Muscle layer of duodenum (tissue), 2 donors: Measurements from ENCODE around the gene FBXO3.

Experiments used
- H3K27ac ChIP-seq: one replicate; pipeline ENCODE4 v1.7.0; 2013; ENCODE audit warnings: mild to moderate bottlenecking, low read length
- H3K27me3 ChIP-seq: one replicate; pipeline ENCODE4 v1.7.0; 2013; ENCODE audit warnings: low read depth, mild to moderate bottlenecking, control low read depth, low read length
- H3K36me3 ChIP-seq, 2 donors: one replicate each; pipeline ENCODE4 v1.7.0; 2013; ENCODE audit warnings: low read length in 2 of 2, control low read depth in 1 of 2, mild to moderate bottlenecking in 1 of 2; ENCODE audit not compliant: insufficient read depth in 2 of 2, control insufficient read depth in 1 of 2
- H3K4me1 ChIP-seq, 2 donors: one replicate each; pipeline ENCODE4 v1.7.0; 2013; ENCODE audit warnings: low read length in 2 of 2, mild to moderate bottlenecking in 2 of 2, control low read depth in 1 of 2, moderate library complexity in 1 of 2; ENCODE audit not compliant: insufficient read depth in 2 of 2, control insufficient read depth in 1 of 2
- H3K4me3 ChIP-seq, 2 donors: one replicate each; pipeline ENCODE4 v1.7.0; 2013; ENCODE audit warnings: low read length in 2 of 2, low read depth in 1 of 2, mild to moderate bottlenecking in 1 of 2
- H3K9me3 ChIP-seq, 2 donors: one replicate each; pipeline ENCODE4 v1.7.0; 2013; ENCODE audit warnings: low read length in 2 of 2, control low read depth in 1 of 2, mild to moderate bottlenecking in 1 of 2; ENCODE audit not compliant: control insufficient read depth in 1 of 2
- donor health status: healthy.

The FBXO3 gene

GRCh38 chr11:33724644-33725035 lies 49.7 kb downstream of the FBXO3 start:
- Histone ChIP-seq H3K27ac (peak overlapping the region; percentile 80), H3K4me1 (peaks cover 31 to 41% of the 10 kb centered on the region in 2 donors)

GRCh38 chr11:33723238-33723881 lies 51.0 kb downstream of the FBXO3 start:
- Histone ChIP-seq H3K36me3 (peaks cover 14 to 32% of the 10 kb centered on the region in 2 donors), H3K27me3 (no peaks in the 10 kb centered on the region), H3K4me3 (no peak overlapping the region), H3K4me1 (peaks cover 31 to 41% of the 10 kb centered on the region in 2 donors), H3K9me3 (no peaks in the 10 kb centered on the region), H3K27ac (peak overlapping the region; percentile 80)

More at GRCh38 chr11:33724644-33725035, 49.7 kb downstream of the FBXO3 start:
- H3K36me3 ChIP-seq, result peaks cover 6 to 27% of the 10 kb centered on the region in 2 donors
- H3K27me3 ChIP-seq, result no peaks in the 10 kb centered on the region
- H3K9me3 ChIP-seq, result no peaks in the 10 kb centered on the region
- H3K4me3 ChIP-seq, result no peak overlapping the region

- Histone ChIP-seq H3K4me3 (no peak overlapping the region), H3K9me3 (no peaks in the 10 kb centered on the region), H3K4me1 (peaks cover 31 to 41% of the 10 kb centered on the region in 2 donors), H3K36me3 (peaks cover 14 to 32% of the 10 kb centered on the region in 2 donors), H3K27me3 (no peaks in the 10 kb centered on the region), H3K27ac (peak overlapping the region; percentile 80)
Observed at GRCh38 chr11:33722590-33723234, 51.6 kb downstream of the FBXO3 start.

- peaks cover 31 to 41% of the 10 kb centered on the region in 2 donors for H3K4me1 ChIP-seq
- H3K36me3 ChIP-seq, result peaks cover 20 to 38% of the 10 kb centered on the region in 2 donors
- no peak overlapping the region for H3K4me3 ChIP-seq
- H3K27me3 ChIP-seq, result no peaks in the 10 kb centered on the region
- H3K9me3 ChIP-seq, result no peaks in the 10 kb centered on the region
- peak overlapping the region; percentile 80 for H3K27ac ChIP-seq
Observed at GRCh38 chr11:33721984-33722383, 52.3 kb downstream of the FBXO3 start.

GRCh38 chr11:33721426-33721825 lies 52.9 kb downstream of the FBXO3 start:
- Histone ChIP-seq H3K9me3 (no peaks in the 10 kb centered on the region), H3K4me3 (no peak overlapping the region), H3K27me3 (no peaks in the 10 kb centered on the region), H3K4me1 (peaks cover 31 to 44% of the 10 kb centered on the region in 2 donors), H3K27ac (peak overlapping the region; percentile 80), H3K36me3 (peaks cover 26 to 43% of the 10 kb centered on the region in 2 donors)

- Histone ChIP-seq H3K4me3 (no peak overlapping the region), H3K27ac (no peak overlapping the region), H3K4me1 (peaks cover 26 to 35% of the 10 kb centered on the region in 2 donors), H3K36me3 (peaks cover 28 to 50% of the 10 kb centered on the region in 2 donors), H3K9me3 (no peaks in the 10 kb centered on the region), H3K27me3 (no peaks in the 10 kb centered on the region)
Observed at GRCh38 chr11:33719587-33719986, 54.7 kb downstream of the FBXO3 start.

GRCh38 chr11:33718440-33718839 lies 55.9 kb downstream of the FBXO3 start:
- Histone ChIP-seq H3K4me3 (no peak overlapping the region), H3K27me3 (no peaks in the 10 kb centered on the region), H3K9me3 (no peaks in the 10 kb centered on the region), H3K27ac (no peak overlapping the region), H3K36me3 (peaks cover 35 to 56% of the 10 kb centered on the region in 2 donors), H3K4me1 (peaks cover 19 to 24% of the 10 kb centered on the region in 2 donors)

- peaks cover 39 to 55% of the 10 kb centered on the region in 2 donors for H3K36me3 ChIP-seq
- no peaks in the 10 kb centered on the region for H3K27me3 ChIP-seq
- no peak overlapping the region for H3K4me3 ChIP-seq
- peaks cover 4 to 5% of the 10 kb centered on the region in 2 donors for H3K4me1 ChIP-seq
- H3K9me3 ChIP-seq, result no peaks in the 10 kb centered on the region
- no peak overlapping the region for H3K27ac ChIP-seq
Observed at GRCh38 chr11:33716243-33716642, 58.1 kb downstream of the FBXO3 start.

- Histone ChIP-seq H3K4me3 (no peak overlapping the region), H3K4me1 (peaks cover 3 to 9% of the 10 kb centered on the region in 2 donors), H3K27me3 (no peaks in the 10 kb centered on the region), H3K9me3 (no peaks in the 10 kb centered on the region), H3K36me3 (peaks cover 47 to 63% of the 10 kb centered on the region in 2 donors), H3K27ac (peak overlapping the region; percentile 26)
Observed at GRCh38 chr11:33713856-33714398, 60.4 kb downstream of the FBXO3 start.

GRCh38 chr11:33713151-33713855 lies 61.0 kb downstream of the FBXO3 start:
- H3K4me3 ChIP-seq, result no peak overlapping the region
- H3K36me3 ChIP-seq, result peaks cover 46 to 60% of the 10 kb centered on the region in 2 donors
- H3K9me3 ChIP-seq, result no peaks in the 10 kb centered on the region
- peak overlapping the region; percentile 26 for H3K27ac ChIP-seq
- H3K4me1 ChIP-seq, result peaks cover 3 to 11% of the 10 kb centered on the region in 2 donors
- H3K27me3 ChIP-seq, result no peaks in the 10 kb centered on the region

- H3K36me3 ChIP-seq, result peaks cover 49 to 65% of the 10 kb centered on the region in 2 donors
- peaks cover 3 to 11% of the 10 kb centered on the region in 2 donors for H3K4me1 ChIP-seq
- no peaks in the 10 kb centered on the region for H3K9me3 ChIP-seq
- H3K27ac ChIP-seq, result no peak overlapping the region
- H3K27me3 ChIP-seq, result no peaks in the 10 kb centered on the region
- H3K4me3 ChIP-seq, result no peak overlapping the region
Observed at GRCh38 chr11:33712436-33712835, 61.9 kb downstream of the FBXO3 start.
